Epithelial cell of esophagus (primary cell): ENCODE data around the gene ZNF487.
A peak's percentile ranks its signal among the peaks of the same experiment; 100 is the strongest.

Experiments used
- DNase-seq: peaks from one replicate; pipeline ENCODE4 v3.0.0; 2010; ENCODE audit warnings: low read depth
- H3K4me3 ChIP-seq: 2 replicates; pipeline ENCODE4 v1.5.1; 2011; ENCODE audit warnings: mild to moderate bottlenecking, low read length, control low read depth
- CTCF ChIP-seq: IDR thresholded peaks from 2 replicates; pipeline ENCODE4 v1.5.1; 2011; ENCODE audit warnings: low read depth, mild to moderate bottlenecking, low read length, control low read depth, inconsistent platforms; ENCODE audit not compliant: insufficient read depth; ENCODE audit errors: missing control alignments

The ZNF487 gene

GRCh38 chr10:43404704-43405084, 32.2 kb upstream of the ZNF487 start:
- DNase-seq: no peak
- TF ChIP-seq CTCF: no peak
- no peak overlapping the region for H3K4me3 ChIP-seq

GRCh38 chr10:43407148-43407575, 29.7 kb upstream of the ZNF487 start:
- peak; percentile 44 for DNase-seq
- TF ChIP-seq CTCF: no peak

DNA sequence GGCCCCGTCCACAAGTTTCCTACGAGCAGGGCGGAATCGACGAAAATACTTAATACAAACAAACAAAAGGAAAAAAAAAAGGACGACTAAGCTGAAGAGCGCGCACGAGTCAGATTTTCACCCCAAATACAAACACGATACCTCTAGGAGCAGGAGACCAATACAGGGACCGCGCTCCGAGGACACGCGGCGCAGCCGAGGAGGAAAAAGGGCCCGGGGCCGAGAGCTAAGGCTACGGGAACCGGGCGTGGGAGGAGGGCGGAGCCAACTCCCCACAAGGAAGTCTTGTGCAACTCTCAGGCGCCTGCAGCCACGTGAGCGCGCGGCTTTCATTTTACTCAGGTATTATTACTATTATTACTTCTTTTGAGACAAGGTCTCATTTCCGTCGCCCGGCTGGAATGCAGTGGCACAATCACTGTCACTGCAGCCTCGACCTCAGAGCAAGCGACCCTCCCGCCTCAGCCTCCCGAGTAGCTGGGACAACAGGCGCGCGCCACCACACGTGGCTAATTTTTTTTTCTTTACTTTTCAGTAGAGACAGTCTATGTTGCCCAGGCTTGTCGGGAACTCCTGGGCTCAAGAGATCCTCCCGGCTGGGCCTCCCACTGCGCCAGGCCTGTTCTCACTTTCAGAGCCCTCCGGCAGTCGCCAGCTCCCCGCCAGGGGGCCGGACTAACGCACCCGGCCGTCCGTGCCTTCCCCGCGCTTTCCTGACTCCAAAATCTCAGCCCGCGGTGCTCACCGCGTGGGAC, 29.2 kb upstream of the ZNF487 start:
- H3K4me3 ChIP-seq: peak overlapping the region; percentile 68
- TF ChIP-seq CTCF: peak; percentile 27
- DNase-seq: peak; percentile 94

More at GRCh38 chr10:43407148-43407575, 29.7 kb upstream of the ZNF487 start:
- H3K4me3 ChIP-seq: peak overlapping the region; percentile 68

- H3K4me3 ChIP-seq: peak overlapping the region; percentile 68
- no peak for DNase-seq
- TF ChIP-seq CTCF: no peak
These were observed 28.6 kb upstream of the ZNF487 start for GRCh38 chr10:43408331-43408709.

DNA sequence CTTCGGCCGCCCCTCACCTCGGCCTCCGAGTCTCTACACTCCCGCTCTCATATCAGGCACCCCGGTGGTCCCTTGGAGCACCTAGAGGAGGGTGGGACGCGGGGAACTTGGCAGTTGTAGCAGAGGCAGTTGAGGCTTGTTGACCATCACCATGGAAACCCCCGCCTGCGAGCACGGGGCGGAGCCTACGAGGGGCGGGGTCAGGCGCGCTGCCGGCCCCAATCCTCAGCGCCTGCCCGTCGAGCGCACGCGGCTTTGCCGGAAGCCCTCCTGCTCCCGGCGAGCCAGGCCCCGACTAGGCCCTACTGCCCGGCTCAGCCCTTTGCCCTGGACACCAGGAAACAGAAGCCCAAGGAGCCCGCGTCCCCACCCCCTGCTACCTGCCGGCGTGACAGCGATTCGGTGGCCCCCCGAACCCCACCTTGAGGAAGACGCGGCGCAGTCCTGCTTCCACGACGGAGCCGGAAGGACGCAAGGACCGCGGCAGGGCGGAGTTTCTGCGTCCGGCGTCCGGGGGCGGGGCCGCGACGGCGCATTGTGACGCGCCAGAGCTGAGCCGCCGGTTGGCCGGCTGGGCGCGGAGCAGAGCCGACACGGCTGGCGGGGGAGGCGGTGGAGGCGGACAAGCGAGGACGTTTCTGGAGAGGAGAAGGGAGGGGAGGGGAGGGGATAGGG, 28.1 kb upstream of the ZNF487 start, which contains the start of gene HNRNPF:
Gene HNRNPF, minus strand, starts transcription at position 477 of the 675 bp plus-strand sequence. CDS start 21,302 bp downstream, outside the sequence.
- TF ChIP-seq CTCF: no peak
- DNase-seq: peak; percentile 97
- peak within 1 kb of the TSS; percentile 84 for H3K4me3 ChIP-seq

- no peak for TF ChIP-seq CTCF
- DNase-seq: no peak
- peak overlapping the region; percentile 84 for H3K4me3 ChIP-seq
These were observed 27.4 kb upstream of the ZNF487 start for GRCh38 chr10:43409385-43410109.
